Muscle layer of duodenum (tissue), 2 donors: Measurements from ENCODE around the gene ADAMTS17.

ENCODE experiments used
- H3K27ac ChIP-seq: one replicate; pipeline ENCODE4 v1.7.0; 2013; ENCODE audit warnings: mild to moderate bottlenecking, low read length
- H3K27me3 ChIP-seq: one replicate; pipeline ENCODE4 v1.7.0; 2013; ENCODE audit warnings: low read depth, mild to moderate bottlenecking, control low read depth, low read length
- H3K36me3 ChIP-seq, 2 donors: one replicate each; pipeline ENCODE4 v1.7.0; 2013; ENCODE audit warnings: low read length in 2 of 2, control low read depth in 1 of 2, mild to moderate bottlenecking in 1 of 2; ENCODE audit not compliant: insufficient read depth in 2 of 2, control insufficient read depth in 1 of 2
- H3K4me1 ChIP-seq, 2 donors: one replicate each; pipeline ENCODE4 v1.7.0; 2013; ENCODE audit warnings: low read length in 2 of 2, mild to moderate bottlenecking in 2 of 2, control low read depth in 1 of 2, moderate library complexity in 1 of 2; ENCODE audit not compliant: insufficient read depth in 2 of 2, control insufficient read depth in 1 of 2
- H3K4me3 ChIP-seq, 2 donors: one replicate each; pipeline ENCODE4 v1.7.0; 2013; ENCODE audit warnings: low read length in 2 of 2, low read depth in 1 of 2, mild to moderate bottlenecking in 1 of 2
- H3K9me3 ChIP-seq, 2 donors: one replicate each; pipeline ENCODE4 v1.7.0; 2013; ENCODE audit warnings: low read length in 2 of 2, control low read depth in 1 of 2, mild to moderate bottlenecking in 1 of 2; ENCODE audit not compliant: control insufficient read depth in 1 of 2
- donor health status: healthy.

ADAMTS17 gene

DNA sequence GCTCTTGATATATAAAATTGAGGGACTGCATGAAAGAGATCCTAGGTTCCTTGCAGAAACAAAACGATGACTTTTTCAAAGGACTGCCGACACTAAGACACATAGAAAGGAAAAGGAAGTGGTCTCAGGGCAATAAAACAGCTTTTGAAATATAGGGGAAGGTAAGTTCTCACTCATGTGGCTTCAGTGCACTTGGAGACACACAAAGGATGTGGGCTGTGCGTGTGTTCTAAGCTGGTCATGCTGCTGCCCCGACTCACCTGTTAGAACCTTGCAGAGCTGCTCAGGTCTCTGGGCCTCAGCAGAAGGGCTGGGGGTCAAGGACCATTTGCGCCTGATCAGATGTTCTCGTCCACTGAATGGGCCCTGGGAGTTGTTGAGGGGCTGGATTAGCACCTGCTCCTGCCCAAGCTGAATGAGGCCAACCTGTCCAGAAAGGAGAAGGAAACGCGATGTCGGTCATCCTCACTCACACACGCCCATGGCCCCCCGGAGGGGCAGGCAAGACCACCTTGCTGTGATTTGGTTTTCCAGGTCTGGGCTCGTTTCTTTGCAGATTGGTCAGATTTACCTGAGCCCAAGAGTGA lies 11.1 kb downstream of the ADAMTS17 start:
- H3K4me1 ChIP-seq: peaks cover 0 to 1% of the 10 kb centered on the region in 2 donors
- no peak overlapping the region for H3K4me3 ChIP-seq
- no peaks in the 10 kb centered on the region for H3K36me3 ChIP-seq
- no peaks in the 10 kb centered on the region for H3K27me3 ChIP-seq
- H3K27ac ChIP-seq: no peak overlapping the region
- no peaks in the 10 kb centered on the region for H3K9me3 ChIP-seq

DNA sequence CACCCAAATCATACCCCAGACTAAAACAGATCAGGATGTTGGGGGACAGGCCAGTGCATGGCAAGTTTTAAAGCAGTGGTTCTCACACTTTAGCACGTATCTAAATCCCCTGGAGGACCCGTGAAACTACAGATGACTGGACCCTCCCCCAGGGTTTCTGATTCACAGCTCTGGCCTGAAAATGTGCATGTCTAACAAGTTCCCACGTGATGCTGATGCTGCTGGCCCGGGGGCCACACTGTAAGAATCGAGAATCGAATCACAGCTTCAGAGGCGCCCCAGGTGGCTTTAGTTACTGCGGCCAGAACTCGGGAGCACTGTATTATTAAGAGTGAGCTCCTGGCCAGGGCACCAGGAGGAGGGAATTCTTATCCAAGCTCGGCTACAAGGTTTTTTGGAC lies 11.6 kb downstream of the ADAMTS17 start:
- H3K36me3 ChIP-seq: no peaks in the 10 kb centered on the region
- H3K27ac ChIP-seq: no peak overlapping the region
- no peaks in the 10 kb centered on the region for H3K27me3 ChIP-seq
- no peaks in the 10 kb centered on the region for H3K9me3 ChIP-seq
- no peaks in the 10 kb centered on the region for H3K4me1 ChIP-seq
- no peak overlapping the region for H3K4me3 ChIP-seq

- Histone ChIP-seq H3K9me3 (no peaks in the 10 kb centered on the region), H3K27ac (no peak overlapping the region), H3K4me1 (no peaks in the 10 kb centered on the region), H3K4me3 (no peak overlapping the region), H3K27me3 (no peaks in the 10 kb centered on the region), H3K36me3 (no peaks in the 10 kb centered on the region)
These were observed 13.0 kb downstream of the ADAMTS17 start for GRCh38 chr15:100328796-100329195.

DNA sequence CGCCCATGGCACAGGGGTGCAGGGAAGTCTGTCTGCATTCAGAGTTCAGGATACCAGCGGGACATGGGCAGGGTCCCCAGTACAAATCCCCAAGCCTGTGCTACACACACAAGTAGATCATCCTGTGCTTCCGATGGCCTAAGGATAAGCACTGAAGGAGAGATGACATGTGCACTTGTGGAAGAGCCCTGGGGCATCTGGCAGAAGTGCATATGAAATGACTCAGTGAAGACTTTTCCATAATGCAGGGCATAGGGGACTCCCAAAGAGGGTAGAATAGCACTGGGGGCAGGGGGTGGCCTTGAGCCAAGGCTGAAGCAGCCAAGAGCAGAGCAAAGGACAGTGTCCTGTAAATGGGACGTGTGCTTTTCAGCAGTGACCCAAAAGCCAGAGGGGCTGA lies 22.9 kb downstream of the ADAMTS17 start:
- Histone ChIP-seq H3K4me1 (no peaks in the 10 kb centered on the region), H3K27ac (no peak overlapping the region), H3K4me3 (no peak overlapping the region), H3K27me3 (no peaks in the 10 kb centered on the region), H3K36me3 (peaks cover 0 to 9% of the 10 kb centered on the region in 2 donors), H3K9me3 (peaks cover 0 to 13% of the 10 kb centered on the region in 2 donors)

DNA sequence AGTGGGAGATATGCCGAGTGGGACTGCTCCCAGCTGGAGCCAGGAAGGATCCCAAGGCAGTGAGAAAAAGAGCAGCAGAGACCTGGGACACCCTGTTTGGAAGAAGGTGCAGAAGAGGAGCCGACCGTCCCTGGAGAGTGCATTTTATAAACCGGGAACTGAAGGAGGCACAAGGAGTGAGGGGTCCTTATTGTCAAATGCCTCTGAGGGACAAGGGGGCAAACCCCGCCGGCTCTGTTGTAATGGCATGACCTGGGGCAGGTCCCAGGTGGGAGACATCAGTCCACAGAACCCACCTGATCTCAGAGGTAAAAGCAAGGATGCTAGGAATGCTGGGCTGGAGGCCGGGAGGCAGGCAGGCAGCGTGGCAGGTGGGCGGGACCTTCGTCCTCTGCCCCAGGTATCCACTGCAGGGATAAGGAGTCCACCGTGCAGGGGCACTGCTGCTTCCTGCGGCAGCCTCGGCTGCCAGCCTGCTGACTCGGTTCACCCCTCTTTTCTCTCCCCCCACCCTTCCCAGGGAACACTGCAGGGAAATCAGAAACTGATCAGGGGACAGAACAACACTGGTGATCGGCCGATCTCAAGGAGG lies 26.9 kb downstream of the ADAMTS17 start:
- H3K27ac ChIP-seq: no peak overlapping the region
- no peak overlapping the region for H3K4me3 ChIP-seq

DNA sequence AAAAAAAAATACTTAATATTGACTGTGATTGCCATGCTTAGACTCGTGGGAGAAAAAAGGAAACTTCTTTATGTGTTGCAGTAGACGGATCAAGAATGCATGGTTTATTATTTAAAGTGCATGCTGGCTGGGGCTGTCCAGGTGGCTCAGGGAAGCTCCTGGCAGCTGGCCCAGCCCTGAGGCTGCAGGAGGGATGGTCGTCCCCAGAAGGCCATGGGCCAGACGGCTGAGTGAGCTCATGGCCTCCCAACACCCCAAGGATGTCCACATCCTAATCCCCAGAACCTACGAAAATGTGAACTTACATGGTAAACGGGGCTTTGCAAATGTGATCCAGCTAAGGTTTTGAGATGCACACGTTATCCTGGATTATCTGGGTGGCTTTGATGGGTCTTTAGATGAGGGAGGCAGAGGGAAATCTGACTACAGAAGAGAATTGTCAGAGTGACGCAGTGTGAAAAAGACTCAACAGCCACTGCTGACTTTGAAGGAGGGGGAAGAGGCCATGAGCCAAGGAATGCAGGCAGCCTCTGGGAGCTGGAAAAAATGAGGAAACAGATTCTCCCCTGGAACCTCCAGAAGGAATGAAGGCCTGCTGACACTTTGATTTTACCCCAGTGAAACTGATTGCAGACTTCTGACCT lies 29.8 kb downstream of the ADAMTS17 start:
- Histone ChIP-seq H3K9me3 (peaks cover 0 to 8% of the 10 kb centered on the region in 2 donors), H3K27me3 (no peaks in the 10 kb centered on the region), H3K36me3 (no peaks in the 10 kb centered on the region), H3K4me1 (peaks cover 0 to 33% of the 10 kb centered on the region in 2 donors), H3K27ac (no peak overlapping the region), H3K4me3 (no peak overlapping the region)

More for the DNA sequence above, 26.9 kb downstream of the ADAMTS17 start:
- H3K9me3 ChIP-seq: peaks cover 0 to 16% of the 10 kb centered on the region in 2 donors
- H3K36me3 ChIP-seq: peaks cover 0 to 9% of the 10 kb centered on the region in 2 donors
- no peaks in the 10 kb centered on the region for H3K27me3 ChIP-seq
- peaks cover 0 to 21% of the 10 kb centered on the region in 2 donors for H3K4me1 ChIP-seq

DNA sequence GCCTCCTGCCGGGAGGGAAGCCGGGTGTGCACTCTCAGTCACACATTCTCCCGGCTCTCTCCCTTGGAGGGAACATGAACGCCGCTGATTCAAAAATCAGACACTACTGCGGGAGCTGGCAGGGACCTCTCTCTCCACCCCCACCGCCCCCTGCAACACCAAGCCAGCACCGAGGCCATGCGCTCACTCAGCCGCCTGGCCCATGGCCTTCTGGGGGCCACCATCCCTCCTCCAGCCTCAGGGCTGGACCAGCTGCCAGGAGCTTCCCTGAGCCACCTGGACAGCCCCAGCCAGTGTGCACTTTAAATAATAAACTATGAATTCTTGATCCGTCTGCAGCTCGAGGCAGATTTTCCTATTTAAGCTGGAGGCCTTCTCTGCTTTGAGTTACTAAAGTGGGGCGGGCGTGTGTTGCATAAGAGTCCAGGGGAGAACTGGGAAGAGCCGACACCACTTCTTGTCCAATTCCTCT lies 30.6 kb downstream of the ADAMTS17 start:
- H3K4me1 ChIP-seq: peaks cover 0 to 33% of the 10 kb centered on the region in 2 donors
- peaks cover 0 to 8% of the 10 kb centered on the region in 2 donors for H3K9me3 ChIP-seq
- no peaks in the 10 kb centered on the region for H3K27me3 ChIP-seq
- H3K4me3 ChIP-seq: no peak overlapping the region
- no peak overlapping the region for H3K27ac ChIP-seq
- H3K36me3 ChIP-seq: no peaks in the 10 kb centered on the region

- H3K4me3 ChIP-seq: no peak overlapping the region
These were observed 31.1 kb downstream of the ADAMTS17 start for GRCh38 chr15:100310513-100311153.

GRCh38 chr15:100310041-100310405 lies 31.8 kb downstream of the ADAMTS17 start:
- Histone ChIP-seq H3K27ac (no peak overlapping the region), H3K4me1 (peaks cover 0 to 33% of the 10 kb centered on the region in 2 donors)

More at GRCh38 chr15:100310513-100311153, 31.1 kb downstream of the ADAMTS17 start:
- peaks cover 0 to 33% of the 10 kb centered on the region in 2 donors for H3K4me1 ChIP-seq
- H3K27ac ChIP-seq: no peak overlapping the region
- H3K9me3 ChIP-seq: peaks cover 0 to 8% of the 10 kb centered on the region in 2 donors
- H3K36me3 ChIP-seq: no peaks in the 10 kb centered on the region
- no peaks in the 10 kb centered on the region for H3K27me3 ChIP-seq

DNA sequence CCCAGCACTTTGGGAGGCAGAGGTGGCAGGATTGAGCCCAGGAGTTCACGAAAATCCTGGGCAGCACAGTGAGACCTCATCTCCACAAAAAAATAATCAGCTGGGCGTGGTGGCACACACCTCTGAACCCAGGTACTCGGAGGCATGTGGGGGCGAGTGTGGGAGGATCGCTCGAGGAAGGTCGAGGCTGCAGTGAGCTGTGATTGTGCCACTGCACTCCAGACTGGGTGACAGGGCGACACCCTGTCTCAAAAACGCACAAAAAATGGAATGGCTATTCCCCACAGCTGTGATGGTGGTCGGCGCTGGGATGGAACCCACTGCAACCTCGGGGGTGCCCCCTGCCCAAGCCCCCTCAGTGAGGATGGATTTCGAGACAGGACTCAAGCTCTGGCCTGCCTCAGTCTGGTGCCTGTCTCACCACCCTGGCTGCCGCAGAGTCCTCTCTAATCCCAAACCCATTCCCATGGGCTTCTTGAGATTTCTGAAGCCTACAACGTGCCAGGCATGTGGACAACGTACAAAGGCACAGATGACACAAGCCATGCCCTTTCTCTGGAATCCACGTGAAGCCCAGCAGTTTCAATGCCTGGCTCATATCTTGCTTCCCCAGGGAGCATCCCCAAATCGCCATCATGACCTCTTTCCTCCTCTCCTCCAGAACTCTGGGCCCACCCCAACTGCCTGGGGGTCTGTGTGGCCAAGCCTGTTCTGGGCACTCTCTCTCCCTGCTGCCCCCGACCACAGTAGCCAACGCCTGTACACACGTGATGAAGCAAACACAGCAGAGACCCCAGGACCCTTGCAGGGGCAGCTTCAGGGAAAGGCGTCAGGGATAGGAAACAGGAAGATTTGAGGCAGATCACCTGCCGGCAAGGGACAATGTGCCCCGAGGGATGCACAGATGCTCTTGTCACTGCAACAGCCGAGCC lies 32.4 kb downstream of the ADAMTS17 start:
- H3K9me3 ChIP-seq: peaks cover 0 to 8% of the 10 kb centered on the region in 2 donors
- no peak overlapping the region for H3K27ac ChIP-seq
- no peak overlapping the region for H3K4me3 ChIP-seq

More at GRCh38 chr15:100310041-100310405, 31.8 kb downstream of the ADAMTS17 start:
- Histone ChIP-seq H3K27me3 (no peaks in the 10 kb centered on the region), H3K9me3 (peaks cover 0 to 8% of the 10 kb centered on the region in 2 donors), H3K4me3 (no peak overlapping the region), H3K36me3 (no peaks in the 10 kb centered on the region)

More for the DNA sequence above, 32.4 kb downstream of the ADAMTS17 start:
- H3K4me1 ChIP-seq: peaks cover 0 to 33% of the 10 kb centered on the region in 2 donors
- H3K36me3 ChIP-seq: no peaks in the 10 kb centered on the region
- no peaks in the 10 kb centered on the region for H3K27me3 ChIP-seq
